ENCODE measurements around the gene SENP6.

- no peak for TF ChIP-seq REST (IDR thresholded peaks at IDR 0.05; ENCODE audit: insufficient read depth in 1 of 2, low read depth in 2 of 2, low read length in 2 of 2)
- TF ChIP-seq TAF1 (IDR thresholded peaks at IDR 0.05; ENCODE audit: borderline replicate concordance, insufficient read depth, low read length), result no peak
- TF ChIP-seq POLR2AphosphoS5 (IDR thresholded peaks at IDR 0.05; ENCODE audit: low read depth, low read length), result no peak
- TF ChIP-seq FOXP2 (optimal IDR thresholded peaks at IDR 0.05; ENCODE audit: borderline replicate concordance, extremely low read depth, extremely low read length, insufficient read depth), result no peak
- TF ChIP-seq SIN3A (IDR thresholded peaks at IDR 0.05; ENCODE audit: borderline replicate concordance, insufficient read depth, low read length), result no peak
Observed at GRCh38 chr6:75727206-75727605, 125.5 kb downstream of the SENP6 start.

All from PFSK-1 (cell line).